ENCODE measurements around the gene TEAD1.

- TF ChIP-seq, protein P1, sequence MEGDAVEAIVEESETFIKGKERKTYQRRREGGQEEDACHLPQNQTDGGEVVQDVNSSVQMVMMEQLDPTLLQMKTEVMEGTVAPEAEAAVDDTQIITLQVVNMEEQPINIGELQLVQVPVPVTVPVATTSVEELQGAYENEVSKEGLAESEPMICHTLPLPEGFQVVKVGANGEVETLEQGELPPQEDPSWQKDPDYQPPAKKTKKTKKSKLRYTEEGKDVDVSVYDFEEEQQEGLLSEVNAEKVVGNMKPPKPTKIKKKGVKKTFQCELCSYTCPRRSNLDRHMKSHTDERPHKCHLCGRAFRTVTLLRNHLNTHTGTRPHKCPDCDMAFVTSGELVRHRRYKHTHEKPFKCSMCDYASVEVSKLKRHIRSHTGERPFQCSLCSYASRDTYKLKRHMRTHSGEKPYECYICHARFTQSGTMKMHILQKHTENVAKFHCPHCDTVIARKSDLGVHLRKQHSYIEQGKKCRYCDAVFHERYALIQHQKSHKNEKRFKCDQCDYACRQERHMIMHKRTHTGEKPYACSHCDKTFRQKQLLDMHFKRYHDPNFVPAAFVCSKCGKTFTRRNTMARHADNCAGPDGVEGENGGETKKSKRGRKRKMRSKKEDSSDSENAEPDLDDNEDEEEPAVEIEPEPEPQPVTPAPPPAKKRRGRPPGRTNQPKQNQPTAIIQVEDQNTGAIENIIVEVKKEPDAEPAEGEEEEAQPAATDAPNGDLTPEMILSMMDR (conservative IDR thresholded peaks at IDR 0.05) = no peak
- TF ChIP-seq ZFX (IDR thresholded peaks at IDR 0.05) = no peak
Measured at GRCh38 chr11:12770966-12771597, 96.9 kb downstream of the TEAD1 start.
